ENCODE measurements around the gene AKIRIN1.
"Not testable (repeated sequence)": the region's sequence is repeated elsewhere in the genome, so short reads cannot be mapped to it uniquely, and the experiment has no call there.

The AKIRIN1 gene

GRCh38 chr1:39046613-39047210 lies 55.6 kb downstream of the AKIRIN1 start:
- no peak for DNase-seq

GRCh38 chr1:39047374-39048229 lies 56.5 kb downstream of the AKIRIN1 start:
- DNase-seq: no peak

GRCh38 chr1:39048745-39049370 lies 57.8 kb downstream of the AKIRIN1 start:
- no peak for DNase-seq

DNA sequence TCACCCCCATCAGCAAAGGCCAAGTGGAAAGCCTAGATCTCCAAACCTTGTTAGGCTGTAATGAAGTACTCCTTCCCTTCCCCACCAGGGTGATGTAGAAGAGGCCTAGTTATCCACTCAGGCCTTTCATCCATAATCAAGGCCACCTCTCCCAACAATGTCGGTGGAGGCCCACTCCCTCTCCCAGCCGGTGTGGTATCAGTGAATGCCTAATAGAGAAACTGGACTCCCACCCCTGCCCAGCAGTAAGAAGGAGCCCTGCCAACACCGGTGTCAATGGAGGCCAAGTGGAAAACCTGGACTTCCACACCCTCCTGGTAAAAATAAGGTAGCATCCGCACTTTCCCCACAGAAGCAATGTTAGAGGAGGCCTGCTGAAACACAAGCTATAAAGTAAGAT lies 58.9 kb downstream of the AKIRIN1 start:
- no peak for DNase-seq

DNA sequence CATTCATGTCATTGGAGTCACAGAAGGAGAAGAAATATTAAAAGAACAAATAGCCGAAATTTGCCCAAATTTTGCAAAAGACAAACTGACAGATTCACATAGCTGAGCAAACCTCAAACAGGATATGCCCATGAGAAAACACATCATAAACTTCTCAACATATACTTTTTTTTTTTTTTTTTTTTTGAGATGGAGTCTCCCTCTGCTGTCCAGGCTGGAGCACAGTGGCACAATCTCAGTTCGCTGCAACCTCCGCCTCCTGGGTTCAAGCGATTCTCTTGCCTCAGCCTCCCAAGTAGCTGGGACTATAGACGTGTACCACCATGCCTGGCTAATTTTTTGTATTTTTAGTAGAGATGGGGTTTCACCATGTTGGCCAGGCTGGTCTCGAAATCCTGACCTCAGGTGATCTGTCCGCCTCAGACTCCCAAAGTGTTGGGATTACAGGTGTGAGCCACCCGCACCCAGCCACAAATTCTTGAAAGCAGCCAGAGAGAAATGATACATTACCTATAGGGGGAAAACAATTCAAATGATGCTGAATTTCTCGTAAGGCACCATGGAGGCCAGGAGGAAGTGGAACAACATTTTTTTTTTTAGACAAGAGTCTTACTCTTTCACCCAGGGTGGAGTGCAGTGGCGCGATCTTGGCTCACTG lies 60.2 kb downstream of the AKIRIN1 start:
- DNase-seq: not testable (repeated sequence)

DNA sequence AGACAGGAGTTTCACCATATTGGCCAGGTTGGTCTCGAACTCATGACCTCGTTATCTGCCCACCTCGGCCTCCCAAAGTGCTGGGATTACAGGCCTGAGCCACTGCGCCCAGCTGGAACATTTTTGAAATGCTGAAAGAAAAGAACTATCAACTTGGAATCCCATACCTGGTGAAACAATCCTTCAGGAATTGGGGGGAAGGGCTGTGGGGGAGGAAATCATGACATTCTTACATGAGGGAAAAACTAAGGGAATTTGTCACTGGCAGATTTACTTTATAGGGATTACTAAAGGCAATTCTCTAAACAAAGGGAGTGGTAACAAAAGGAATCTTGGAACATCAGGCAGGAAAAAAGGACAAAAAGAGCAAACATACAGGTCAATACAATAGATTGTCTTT lies 60.9 kb downstream of the AKIRIN1 start:
- no peak for DNase-seq

GRCh38 chr1:39055213-39055710 lies 64.2 kb downstream of the AKIRIN1 start:
- DNase-seq: not testable (repeated sequence)
